PC-9 (cell line): ENCODE data around the gene RYR2. TPM values are rescaled to one million over a fixed set of nuclear protein-coding genes. Genes with fewer than 3 reads are reported as not detected.

ENCODE experiments used
- BruUV-seq: library from RNA; stranded (reverse); fragments of 400-500 nt; replicated peaks from 2 replicates; lab custom pipeline; 2021; lab: Mats Ljungman, UMichigan
- CTCF ChIA-PET: fragments of 300-600 bp; sonication (Branson Sonifier 250); formaldehyde crosslinking; loops from one replicate; lab custom pipeline; 2022; ENCODE audit warnings: antibody characterized with exemption; lab: Charles Lee
- POLR2A ChIA-PET: fragments of 300-600 bp; sonication (Branson Sonifier 250); formaldehyde crosslinking; loops from one replicate; lab custom pipeline; 2022; ENCODE audit warnings: antibody characterized with exemption; ENCODE audit not compliant: unreplicated experiment; lab: Charles Lee
- DNase-seq, 2 experiments: peaks; one replicate each; pipeline versions ENCODE4 v3.0.0 to v3.0.0-alpha.2; 2015 to 2022; ENCODE audit warnings: mixed read lengths in 1 of 2
- H2AFZ ChIP-seq: fragments of 200-600 bp; sonication (generic); 2 replicates; pipeline ENCODE4 v1.8.1; 2017; ENCODE audit warnings: antibody characterized with exemption
- H3F3A ChIP-seq: fragments of 200-600 bp; sonication (generic); 2 replicates; pipeline ENCODE4 v1.8.1; 2017; ENCODE audit warnings: antibody characterized with exemption, mild to moderate bottlenecking, low read depth; ENCODE audit not compliant: insufficient read depth
- H3K27ac ChIP-seq: fragments of 200-600 bp; sonication (generic); 2 replicates; pipeline ENCODE4 v1.6.1; 2016; ENCODE audit warnings: mixed run types
- H3K27me3 ChIP-seq: fragments of 200-600 bp; sonication (generic); 2 replicates; pipeline ENCODE4 v1.6.1; 2016; ENCODE audit warnings: low read depth, mixed run types; ENCODE audit not compliant: insufficient read depth
- H3K36me3 ChIP-seq: fragments of 200-600 bp; sonication (generic); 2 replicates; pipeline ENCODE4 v1.6.1; 2016; ENCODE audit warnings: low read depth, mixed run types
- H3K4me1 ChIP-seq: fragments of 200-600 bp; sonication (generic); replicated peaks from 2 replicates; pipeline ENCODE4 v1.6.1; 2016; ENCODE audit warnings: mixed run types; ENCODE audit not compliant: insufficient read depth
- H3K4me2 ChIP-seq: fragments of 200-600 bp; sonication (generic); 2 replicates; pipeline ENCODE4 v1.6.1; 2017; ENCODE audit warnings: mixed run types
- H3K4me3 ChIP-seq: fragments of 200-600 bp; sonication (generic); 2 replicates; pipeline ENCODE4 v1.6.1; 2016; ENCODE audit warnings: mixed run types
- H3K79me2 ChIP-seq: fragments of 200-600 bp; sonication (generic); 2 replicates; pipeline ENCODE4 v1.6.1; 2017; ENCODE audit warnings: low read depth, mixed run types
- H3K9me2 ChIP-seq: fragments of 200-600 bp; sonication (generic); 2 replicates; pipeline ENCODE4 v1.8.1; 2017; ENCODE audit warnings: mild to moderate bottlenecking; ENCODE audit not compliant: insufficient read depth
- H3K9me3 ChIP-seq: fragments of 200-600 bp; sonication (generic); 2 replicates; pipeline ENCODE4 v1.8.1; 2016; ENCODE audit warnings: low read depth; ENCODE audit not compliant: insufficient read depth
- H4K20me1 ChIP-seq: fragments of 200-600 bp; sonication (generic); 2 replicates; pipeline ENCODE4 v1.8.1; 2017; ENCODE audit not compliant: insufficient read depth
- CTCF ChIP-seq: fragments of 200-600 bp; sonication (generic); conservative IDR thresholded peaks from 2 replicates; pipeline ENCODE4 v1.6.1; 2017; ENCODE audit warnings: mixed run types, antibody characterized with exemption, mild to moderate bottlenecking, moderate library complexity
- EZH2 ChIP-seq: fragments of 200-600 bp; sonication (generic); IDR thresholded peaks from 2 replicates; pipeline ENCODE4 v1.8.0; 2017; ENCODE audit warnings: antibody characterized with exemption, low read depth
- intact Hi-C: fragments of 100-400 bp; cut with micrococcal nuclease; formaldehyde crosslinking; loops from one replicate; pipeline ENCODE4 v1.10.0; 2022; ENCODE audit not compliant: unreplicated experiment
- total RNA-seq: library from RNA; stranded (reverse); gene quantifications from 2 replicates; pipeline ENCODE4 v1.2.3, GENCODE V29; 2021

The RYR2 gene
- total RNA-seq, 1 experiment from 2014 or later: not detected

- DNase-seq: no peak
- no peak for TF ChIP-seq CTCF
- no peaks in the 10 kb centered on the region for H3K27me3 ChIP-seq
- H3F3A ChIP-seq: no peaks in the 10 kb centered on the region
- H3K4me1 ChIP-seq: no peaks in the 10 kb centered on the region
- no peaks in the 10 kb centered on the region for H3K9me3 ChIP-seq
- intact Hi-C loops: no loop called here
- no peaks in the 10 kb centered on the region for H3K36me3 ChIP-seq
- POLR2A ChIA-PET: no interaction called here
- H2AFZ ChIP-seq: no peak overlapping the region
- no peak overlapping the region for H3K4me2 ChIP-seq
- no peak overlapping the region for H3K27ac ChIP-seq
- H4K20me1 ChIP-seq: no peaks in the 10 kb centered on the region
- no peaks in the 10 kb centered on the region for H3K9me2 ChIP-seq
- CTCF ChIA-PET: no interaction called here
- BruUV-seq: no TSS peak
- no peaks in the 10 kb centered on the region for H3K79me2 ChIP-seq
- no peak overlapping the region for H3K4me3 ChIP-seq
Observed at GRCh38 chr1:237610157-237610556, 568.2 kb downstream of the RYR2 start.

GRCh38 chr1:237613984-237614383 lies 572.0 kb downstream of the RYR2 start:
- H4K20me1 ChIP-seq: no peaks in the 10 kb centered on the region
- H3K79me2 ChIP-seq: no peaks in the 10 kb centered on the region
- no peak overlapping the region for H3K4me2 ChIP-seq
- H3K9me2 ChIP-seq: no peaks in the 10 kb centered on the region
- H3K27ac ChIP-seq: no peak overlapping the region
- ChIA-PET POLR2A (no interaction called here), CTCF (no interaction called here)
- no peak for DNase-seq
- intact Hi-C loops: no loop called here
- H3F3A ChIP-seq: no peaks in the 10 kb centered on the region
- BruUV-seq: no TSS peak
- H3K36me3 ChIP-seq: no peaks in the 10 kb centered on the region
- no peaks in the 10 kb centered on the region for H3K4me1 ChIP-seq
- no peaks in the 10 kb centered on the region for H3K9me3 ChIP-seq
- no peak overlapping the region for H3K4me3 ChIP-seq
- no peak overlapping the region for H2AFZ ChIP-seq
- no peaks in the 10 kb centered on the region for H3K27me3 ChIP-seq
- TF ChIP-seq EZH2 (no peak), CTCF (no peak)

- Histone ChIP-seq H3K79me2 (no peaks in the 10 kb centered on the region), H3K9me2 (no peaks in the 10 kb centered on the region), H3K36me3 (no peaks in the 10 kb centered on the region), H3K27me3 (no peaks in the 10 kb centered on the region), H3K4me2 (no peak overlapping the region), H3K4me1 (no peaks in the 10 kb centered on the region), H3F3A (no peaks in the 10 kb centered on the region), H3K4me3 (no peak overlapping the region), H3K27ac (no peak overlapping the region), H4K20me1 (no peaks in the 10 kb centered on the region), H3K9me3 (no peaks in the 10 kb centered on the region), H2AFZ (no peak overlapping the region)
- BruUV-seq: no TSS peak
- intact Hi-C loops: no loop called here
- no peak for DNase-seq
- no peak for TF ChIP-seq EZH2
- TF ChIP-seq CTCF: no peak
- POLR2A ChIA-PET: no interaction called here
- CTCF ChIA-PET: no interaction called here
Observed at GRCh38 chr1:237619553-237619952, 577.6 kb downstream of the RYR2 start.
